C1 segment of cervical spinal cord (tissue), 14 donors: ENCODE measurements around the gene WDR90.

Source experiments
- DNase-seq, 14 donors: peaks; one replicate each; lab custom pipeline; 2025; lab: John Stamatoyannopoulos, UW

Gene WDR90

DNA sequence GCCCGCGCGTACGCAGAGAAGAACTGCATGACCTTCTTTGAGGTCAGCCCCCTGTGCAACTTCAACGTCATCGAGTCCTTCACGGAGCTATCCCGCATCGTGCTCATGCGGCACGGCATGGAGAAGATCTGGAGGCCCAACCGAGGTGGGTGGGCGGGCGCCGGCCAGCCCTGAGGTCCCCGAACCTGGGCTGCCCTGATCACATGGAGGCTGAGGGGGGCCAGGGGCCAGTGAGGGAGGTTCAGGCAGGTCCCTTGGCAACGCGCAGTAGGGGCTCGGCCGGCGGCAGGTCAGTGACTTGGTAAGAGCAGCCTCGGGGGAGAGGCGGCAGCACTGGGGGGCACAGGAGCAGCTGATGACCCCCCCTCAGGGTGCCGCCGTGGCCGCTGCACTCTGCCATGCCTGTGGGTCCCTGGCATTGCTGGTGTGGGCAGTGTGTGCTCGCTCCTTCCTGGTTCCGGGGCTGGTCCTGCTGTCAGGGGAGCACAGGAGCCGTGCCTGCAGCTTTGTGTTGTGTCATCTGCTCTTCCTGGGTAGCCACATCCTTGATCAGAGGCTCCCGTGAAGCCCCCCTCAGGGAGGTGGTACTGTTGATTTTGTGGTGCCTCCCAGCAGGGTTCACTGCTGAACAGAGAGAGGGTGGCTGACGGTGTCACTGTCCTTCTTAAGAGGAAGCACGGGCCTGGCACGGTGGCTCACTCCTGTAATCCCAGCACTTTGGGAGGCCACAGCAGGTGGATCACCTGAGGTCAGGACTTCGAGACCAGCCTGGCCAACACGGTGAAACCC, 23.0 kb upstream of the WDR90 start:
- DNase-seq = no peak

DNA sequence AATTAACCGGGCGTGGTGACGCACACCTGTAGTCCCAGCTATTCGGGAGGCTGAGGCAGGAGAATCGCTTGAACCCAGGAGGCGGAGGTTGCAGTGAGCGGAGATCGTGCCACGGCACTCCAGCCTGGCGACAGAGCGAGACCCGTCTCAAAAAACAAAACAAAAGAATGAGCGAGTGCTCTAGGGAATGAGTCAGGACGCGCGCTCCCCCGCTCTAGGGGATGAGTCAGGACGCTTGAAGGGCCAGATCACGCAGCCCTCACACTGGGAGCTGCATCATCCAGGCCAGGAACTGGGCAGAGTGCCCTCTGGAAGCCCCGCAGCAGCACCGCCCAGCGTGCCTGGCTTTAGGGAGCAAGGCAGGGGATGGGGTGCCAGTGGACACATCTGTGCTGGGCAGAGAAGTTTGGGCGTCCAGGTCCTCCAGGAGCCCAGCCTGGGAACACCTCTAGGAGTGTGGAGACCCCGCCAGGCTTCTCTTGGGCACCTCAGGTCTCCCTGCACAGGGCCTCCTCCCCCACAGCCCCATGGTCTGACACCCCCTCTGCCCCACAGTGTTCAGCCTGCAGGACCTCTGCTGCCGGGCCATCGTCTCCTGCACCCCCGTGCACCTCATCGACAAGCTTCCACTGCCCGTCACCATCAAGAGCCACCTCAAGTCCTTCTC, 22.2 kb upstream of the WDR90 start:
- DNase-seq = peak in 2 of 14 donors; percentile 2 to 59

DNA sequence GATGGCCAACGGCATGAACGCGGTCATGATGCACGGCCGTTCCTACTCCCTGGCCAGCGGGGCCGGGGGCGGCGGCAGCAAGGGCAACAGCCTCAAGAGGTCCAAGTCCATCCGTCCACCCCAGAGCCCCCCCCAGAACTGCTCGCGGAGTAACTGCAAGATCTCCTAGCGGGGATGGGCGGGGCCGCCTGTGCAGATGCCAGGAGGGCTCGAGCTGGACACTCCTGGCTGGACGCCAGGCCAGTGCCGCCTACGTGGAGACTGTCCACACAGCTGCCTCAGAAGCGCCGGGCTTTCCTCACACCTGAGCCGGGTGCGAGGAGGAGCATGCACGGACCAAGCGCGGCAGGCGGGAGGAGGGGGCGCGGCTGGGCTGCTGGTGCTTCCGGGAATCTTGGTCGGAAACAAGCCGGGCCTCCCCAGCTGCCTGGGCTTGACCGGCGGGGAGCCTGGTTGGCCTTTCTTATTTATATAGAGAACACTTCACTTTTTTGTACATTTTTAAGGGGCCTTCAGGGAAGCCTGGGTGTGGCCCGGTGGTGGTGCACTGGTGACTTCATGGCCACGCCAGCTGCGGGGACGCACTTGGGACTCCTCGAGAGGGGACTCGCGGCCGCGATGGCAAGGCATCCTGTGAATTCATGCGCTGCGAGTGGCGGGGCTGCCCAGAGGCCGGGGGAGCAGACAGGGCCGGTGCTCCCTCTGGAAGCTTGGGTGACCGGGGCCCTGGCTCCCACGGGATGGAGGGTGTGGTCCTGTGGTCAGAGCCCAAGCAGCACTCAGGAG, 21.5 kb upstream of the WDR90 start:
- DNase-seq = no peak

DNA sequence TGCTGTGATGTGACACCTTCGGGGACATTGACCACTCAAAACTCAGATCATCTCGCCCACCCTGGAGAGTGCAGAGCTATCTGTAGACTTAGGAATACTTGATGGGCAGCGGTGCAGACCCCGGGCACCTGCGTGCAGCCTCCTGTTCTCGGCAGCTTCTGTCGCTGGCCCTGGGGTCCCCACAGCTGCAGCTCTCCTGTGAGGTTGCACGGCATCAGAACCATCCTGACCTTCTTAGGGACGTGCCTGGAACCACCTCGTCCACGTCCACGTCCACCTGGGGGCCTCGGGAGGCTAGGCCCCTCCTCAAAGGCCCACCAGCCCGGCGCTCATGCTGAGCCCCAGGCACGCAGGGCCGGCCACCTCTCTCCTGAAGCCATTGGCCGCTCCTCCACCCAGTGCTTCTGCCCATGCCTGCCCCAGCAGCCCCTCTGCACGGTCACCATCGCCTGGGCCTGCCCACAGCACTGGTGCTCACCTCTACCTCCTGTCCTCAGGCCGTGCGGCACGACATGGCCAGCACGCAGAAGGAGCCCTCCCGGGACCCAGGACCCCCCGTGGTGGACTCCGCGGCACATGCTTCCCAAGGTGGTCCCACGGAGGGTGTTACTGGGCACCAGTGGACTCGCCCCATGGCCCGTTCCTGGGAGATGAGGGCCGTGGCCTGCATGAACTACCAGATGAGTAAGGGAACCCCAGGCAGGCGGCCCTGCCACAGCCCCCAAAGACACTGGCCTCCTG, 20.7 kb upstream of the WDR90 start:
- DNase-seq = no peak

DNA sequence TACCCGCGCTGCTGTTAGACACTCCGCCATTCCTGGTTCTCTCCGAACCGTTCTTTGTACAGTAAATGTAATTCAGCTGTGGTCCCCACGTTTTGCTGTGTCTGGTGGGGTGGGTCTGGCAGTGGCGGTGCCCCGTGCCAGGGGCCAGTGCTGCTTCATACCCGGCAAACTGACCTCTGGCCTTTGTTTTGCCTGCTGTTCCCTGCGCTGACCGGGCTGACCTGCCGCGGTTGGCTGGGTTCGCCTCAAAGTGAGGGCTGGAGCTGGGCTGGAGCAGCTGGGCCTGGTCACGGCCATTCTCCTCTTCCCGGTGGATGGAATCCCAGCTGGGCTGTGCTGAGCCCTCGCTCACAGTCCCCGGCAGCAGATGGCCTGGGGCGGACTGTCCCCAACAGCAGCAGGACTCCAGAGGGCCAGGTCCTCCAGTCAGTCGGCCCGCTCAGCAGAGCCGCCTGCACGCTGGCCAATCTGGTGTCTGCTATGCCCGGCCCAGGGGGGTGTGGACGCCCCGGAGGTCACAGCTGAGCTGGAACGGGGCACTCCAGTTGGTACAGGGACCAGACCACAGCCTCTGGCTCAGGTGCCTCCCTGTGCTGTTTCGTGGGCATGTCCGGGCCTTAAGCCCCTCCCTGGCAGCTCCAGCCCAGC, 19.9 kb upstream of the WDR90 start:
- DNase-seq = peak in 1 of 14 donors; percentile 66

DNA sequence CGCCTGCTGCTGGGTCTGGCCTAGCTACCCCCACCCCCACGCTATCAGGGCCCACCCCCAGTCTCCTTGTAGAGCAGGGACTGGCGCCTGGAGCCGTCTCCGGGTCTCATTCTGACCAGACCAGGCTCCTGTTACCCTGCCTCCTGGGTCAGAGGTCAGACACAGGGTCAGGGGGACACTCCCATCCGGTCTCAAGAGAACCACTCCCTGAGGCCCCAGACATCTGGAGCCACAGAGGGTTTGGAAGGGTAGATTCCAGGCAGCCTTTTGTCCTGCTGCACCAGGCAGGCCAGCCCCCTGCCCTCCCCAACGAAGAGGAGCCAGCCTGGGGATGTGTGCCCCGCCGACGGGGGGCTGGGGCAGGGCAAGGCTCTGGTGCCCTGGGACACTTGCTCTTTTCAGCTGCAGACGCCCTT, 19.3 kb upstream of the WDR90 start:
- DNase-seq = no peak

DNA sequence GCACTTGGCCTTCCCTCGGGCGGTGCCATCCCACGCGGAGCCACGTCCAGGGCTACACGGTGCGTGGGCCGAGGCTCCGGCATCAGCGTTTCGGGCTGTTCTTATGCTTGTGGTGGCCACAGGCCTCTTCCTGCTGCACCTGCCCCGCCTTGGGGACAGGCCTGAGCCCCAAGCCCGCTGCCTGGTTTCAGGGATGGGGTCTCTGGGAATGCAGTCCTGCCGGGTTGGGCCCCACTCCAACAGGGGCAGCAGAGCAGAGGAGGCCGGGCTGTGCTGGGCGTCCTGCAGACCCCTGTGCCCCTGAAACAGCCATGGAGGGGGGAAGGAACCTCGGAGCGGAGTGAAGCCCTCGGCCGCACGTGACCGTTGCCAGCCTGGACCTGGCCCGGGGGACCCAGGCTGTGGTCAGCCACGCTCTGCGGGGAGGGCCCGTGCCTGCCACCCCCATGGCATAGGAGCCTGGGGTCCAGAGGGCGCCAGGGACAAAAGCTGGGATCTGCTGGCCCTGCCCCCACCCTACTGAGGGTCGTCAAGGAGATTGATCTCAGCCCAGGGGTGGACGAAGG, 18.8 kb upstream of the WDR90 start:
- DNase-seq = no peak

DNA sequence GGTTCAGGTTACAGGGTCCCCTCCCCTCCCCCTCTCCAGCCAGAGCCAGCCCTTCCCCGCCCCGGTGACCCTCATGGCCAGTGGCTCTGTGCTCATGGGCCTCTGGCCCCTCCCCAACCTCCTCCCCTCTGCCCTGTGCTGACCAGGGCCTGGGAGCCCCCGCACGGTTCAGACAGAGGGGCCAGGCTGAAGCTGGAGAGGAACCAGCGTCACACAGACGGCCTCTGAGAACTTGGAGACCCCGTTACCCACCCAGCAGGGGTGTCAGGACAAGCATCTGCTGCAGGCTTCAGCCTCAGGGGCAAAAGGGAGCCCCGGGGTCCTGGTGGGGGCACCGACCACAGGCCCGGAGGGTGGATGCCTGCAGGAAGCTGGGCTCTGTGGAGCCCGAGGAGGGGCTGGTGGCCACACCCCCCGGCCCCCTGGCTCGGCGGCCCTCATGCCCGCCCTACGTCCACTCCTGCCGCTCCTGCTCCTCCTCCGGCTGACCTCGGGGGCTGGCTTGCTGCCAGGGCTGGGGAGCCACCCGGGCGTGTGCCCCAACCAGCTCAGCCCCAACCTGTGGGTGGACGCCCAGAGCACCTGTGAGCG, 18.3 kb upstream of the WDR90 start, which contains the start of gene WFIKKN1:
WFIKKN1 (plus strand) TSS at position 171 of the 591 bp plus-strand sequence; CDS start at position 440, 269 bp downstream.
- no peak for DNase-seq

DNA sequence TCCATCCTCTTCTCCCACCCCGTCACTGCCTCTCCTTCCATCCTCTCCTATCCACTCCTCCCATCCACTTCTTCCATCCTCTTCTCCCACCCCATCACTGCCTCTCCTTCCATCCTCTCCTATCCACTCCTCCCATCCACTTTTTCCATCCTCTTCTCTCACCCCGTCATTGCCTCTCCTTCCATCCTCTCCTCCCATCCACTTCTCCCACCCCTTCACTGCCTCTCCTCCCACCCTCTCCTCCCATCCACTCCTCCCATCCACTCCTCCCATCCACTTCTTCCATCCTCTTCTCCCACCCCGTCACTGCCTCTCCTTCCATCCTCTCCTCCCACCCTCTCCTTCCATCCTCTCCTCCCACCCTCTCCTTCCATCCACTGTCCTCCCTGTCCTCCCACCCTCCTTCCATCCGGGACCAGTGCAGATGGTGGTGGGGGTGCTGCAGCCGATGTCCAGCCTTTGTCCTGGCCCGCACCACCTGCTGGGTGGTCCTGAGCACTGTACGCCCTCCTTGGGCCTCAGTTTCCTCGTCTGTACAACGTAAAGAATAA, 17.3 kb upstream of the WDR90 start:
- DNase-seq = no peak

DNA sequence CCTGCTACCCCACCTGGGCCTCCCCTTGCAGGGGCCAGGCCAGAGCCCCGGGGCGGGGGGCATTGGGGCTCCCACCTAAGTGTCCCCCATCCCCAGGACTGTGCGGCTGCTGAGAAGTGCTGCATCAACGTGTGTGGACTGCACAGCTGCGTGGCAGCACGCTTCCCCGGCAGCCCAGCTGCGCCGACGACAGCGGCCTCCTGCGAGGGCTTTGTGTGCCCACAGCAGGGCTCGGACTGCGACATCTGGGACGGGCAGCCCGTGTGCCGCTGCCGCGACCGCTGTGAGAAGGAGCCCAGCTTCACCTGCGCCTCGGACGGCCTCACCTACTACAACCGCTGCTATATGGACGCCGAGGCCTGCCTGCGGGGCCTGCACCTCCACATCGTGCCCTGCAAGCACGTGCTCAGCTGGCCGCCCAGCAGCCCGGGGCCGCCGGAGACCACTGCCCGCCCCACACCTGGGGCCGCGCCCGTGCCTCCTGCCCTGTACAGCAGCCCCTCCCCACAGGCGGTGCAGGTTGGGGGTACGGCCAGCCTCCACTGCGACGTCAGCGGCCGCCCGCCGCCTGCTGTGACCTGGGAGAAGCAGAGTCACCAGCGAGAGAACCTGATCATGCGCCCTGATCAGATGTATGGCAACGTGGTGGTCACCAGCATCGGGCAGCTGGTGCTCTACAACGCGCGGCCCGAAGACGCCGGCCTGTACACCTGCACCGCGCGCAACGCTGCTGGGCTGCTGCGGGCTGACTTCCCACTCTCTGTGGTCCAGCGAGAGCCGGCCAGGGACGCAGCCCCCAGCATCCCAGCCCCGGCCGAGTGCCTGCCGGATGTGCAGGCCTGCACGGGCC, 16.5 kb upstream of the WDR90 start:
- no peak for DNase-seq

DNA sequence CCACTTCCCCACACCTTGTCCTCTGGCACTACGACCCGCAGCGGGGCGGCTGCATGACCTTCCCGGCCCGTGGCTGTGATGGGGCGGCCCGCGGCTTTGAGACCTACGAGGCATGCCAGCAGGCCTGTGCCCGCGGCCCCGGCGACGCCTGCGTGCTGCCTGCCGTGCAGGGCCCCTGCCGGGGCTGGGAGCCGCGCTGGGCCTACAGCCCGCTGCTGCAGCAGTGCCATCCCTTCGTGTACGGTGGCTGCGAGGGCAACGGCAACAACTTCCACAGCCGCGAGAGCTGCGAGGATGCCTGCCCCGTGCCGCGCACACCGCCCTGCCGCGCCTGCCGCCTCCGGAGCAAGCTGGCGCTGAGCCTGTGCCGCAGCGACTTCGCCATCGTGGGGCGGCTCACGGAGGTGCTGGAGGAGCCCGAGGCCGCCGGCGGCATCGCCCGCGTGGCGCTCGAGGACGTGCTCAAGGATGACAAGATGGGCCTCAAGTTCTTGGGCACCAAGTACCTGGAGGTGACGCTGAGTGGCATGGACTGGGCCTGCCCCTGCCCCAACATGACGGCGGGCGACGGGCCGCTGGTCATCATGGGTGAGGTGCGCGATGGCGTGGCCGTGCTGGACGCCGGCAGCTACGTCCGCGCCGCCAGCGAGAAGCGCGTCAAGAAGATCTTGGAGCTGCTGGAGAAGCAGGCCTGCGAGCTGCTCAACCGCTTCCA, 15.7 kb upstream of the WDR90 start:
- DNase-seq = no peak

DNA sequence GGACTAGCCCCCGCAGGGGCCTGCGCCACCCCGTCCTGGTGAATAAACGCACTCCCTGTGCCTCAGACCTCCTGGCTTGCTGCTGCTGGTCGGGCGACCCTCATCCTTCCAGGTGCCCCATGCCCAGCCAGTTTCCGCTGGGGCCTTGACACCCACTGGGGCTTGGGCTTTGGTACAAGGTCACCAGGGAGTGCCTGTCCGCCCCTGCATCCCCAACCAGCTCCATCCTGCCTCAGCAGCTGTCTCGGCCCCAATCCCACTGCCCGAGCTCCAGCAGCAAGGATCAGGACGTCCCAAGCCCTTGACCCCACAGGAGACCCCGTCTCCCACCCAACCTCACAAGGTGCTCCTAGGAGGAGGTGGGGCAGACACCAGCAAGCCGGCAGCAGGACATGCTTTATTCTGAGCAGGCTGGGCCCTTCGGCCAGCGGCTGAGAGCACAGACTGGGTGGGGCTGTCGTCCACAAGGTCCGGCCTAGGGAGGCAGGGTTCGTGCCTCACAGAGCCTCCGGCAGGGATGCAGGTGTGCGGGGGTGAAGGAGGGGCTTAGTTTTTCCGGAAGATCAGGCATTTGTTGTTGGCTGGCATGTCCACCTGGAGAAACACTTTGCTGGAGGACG, 15.0 kb upstream of the WDR90 start:
- DNase-seq = no peak

DNA sequence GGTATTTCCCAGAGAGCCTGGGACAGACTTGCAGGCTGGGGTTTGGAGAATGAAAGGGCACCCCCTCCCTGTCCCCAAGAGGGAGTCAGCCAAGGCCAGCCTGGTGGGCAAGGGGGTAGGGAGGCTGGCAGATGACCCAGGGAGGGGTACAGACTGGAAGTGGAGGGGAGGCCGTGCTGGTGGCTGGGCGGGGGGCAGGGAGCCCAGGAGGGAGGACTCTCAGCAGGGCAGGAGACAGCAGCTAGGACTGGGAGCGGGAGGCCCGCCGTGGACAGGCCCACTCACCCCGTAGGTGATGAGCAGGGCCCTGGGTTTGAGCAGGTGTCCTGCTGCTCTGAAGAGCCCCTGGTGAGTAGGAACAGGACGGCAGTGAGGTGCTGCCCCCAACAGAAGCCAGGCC, 14.2 kb upstream of the WDR90 start:
- no peak for DNase-seq

DNA sequence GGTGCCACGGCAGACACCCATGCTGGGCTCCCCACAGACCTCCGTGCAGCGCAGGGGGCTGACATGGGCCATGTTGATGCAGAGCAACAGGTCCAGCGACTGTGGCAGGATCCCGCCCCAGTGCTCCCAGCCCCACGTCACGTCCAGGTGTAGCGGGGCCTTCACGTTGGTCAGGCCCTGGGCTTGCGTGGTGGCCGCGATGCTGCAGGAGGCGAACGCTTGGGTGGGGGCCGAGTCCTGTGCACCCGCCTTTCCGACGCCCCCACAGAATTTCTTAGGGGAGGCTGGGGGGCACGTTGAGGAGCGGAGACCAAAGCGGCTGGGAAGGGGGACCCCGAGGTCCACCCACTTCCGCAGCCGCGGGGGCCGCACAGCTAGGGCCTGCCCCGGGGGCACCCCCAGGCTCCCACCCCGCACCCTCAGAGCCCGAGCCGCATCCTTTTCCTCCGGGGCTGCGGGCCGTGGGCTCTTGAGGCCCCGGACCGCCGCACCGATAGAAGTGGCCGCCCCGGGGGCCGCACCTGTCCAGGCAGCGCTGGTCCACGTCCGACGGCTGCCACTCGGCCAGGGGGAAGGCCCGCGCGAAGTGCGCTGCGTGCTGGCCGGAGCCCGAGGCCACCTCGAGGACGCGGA, 13.5 kb upstream of the WDR90 start:
- no peak for DNase-seq

DNA sequence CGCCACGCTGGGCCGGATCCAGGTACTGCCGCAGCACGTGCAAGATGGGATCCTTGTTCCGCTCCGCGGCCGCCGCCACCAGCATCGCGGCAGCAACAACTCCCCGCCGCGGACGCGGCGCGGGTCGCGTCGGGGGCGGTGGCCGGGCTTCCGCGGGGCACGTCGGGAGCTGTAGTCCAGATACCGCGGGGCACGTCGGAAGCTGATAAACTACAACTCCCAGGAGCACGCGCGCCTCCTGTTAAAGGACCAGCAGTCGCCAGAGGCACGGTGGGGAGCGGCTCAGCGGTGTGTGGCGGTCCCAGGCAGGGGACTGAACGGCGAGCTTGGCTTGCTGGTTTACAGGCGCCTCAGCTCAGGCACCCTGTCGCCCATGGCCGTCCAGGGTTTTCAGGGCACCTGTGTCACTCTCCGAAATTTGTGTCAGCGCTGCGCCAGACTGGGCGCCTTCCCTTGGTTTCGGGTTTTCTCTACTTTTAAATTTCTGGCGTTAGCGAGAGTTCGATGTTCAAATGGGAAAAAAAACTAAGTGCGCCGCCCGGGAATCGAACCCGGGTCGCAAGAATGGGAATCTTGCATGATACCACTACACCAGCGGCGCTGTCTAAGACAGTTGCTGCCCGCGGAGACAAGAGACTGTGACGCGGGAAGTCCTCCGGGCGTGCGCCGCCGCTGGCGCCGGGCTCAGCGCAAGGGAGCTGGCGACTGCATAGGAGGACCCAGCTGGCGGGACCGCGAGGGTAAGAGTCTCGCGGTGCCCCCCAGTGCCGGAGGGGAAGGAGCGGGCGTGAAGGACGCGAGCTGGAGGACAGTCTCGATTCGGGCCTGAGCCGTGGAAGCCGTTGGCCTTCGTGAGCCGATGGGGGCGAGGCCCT, 12.7 kb upstream of the WDR90 start, which contains the start of gene METTL26:
METTL26 (minus strand) TSS at position 100 of the 875 bp plus-strand sequence; CDS start at position 85, 15 bp downstream.
- peak; percentile 84 to 99 (median 95) for DNase-seq
